Tibial artery (tissue), 4 donors: ENCODE data around the gene TSN.
"Not testable (repeated sequence)": the region's sequence is repeated elsewhere in the genome, so short reads cannot be mapped to it uniquely, and the experiment has no call there.

Experiments used
- DNase-seq, 2 donors: peaks; one replicate each; pipeline ENCODE4 v3.0.0-alpha.2; 2019
- H3K27ac ChIP-seq, 2 donors: fragments of 200-600 bp; sonication (generic) in 1 of 2; 1 replicate in 1 of 2; 2 replicates in 1 of 2; pipeline ENCODE4 v1.5.1; 2018 to 2019; ENCODE audit warnings: mild to moderate bottlenecking in 1 of 2
- H3K27me3 ChIP-seq, 2 donors: fragments of 200-600 bp; sonication (generic) in 1 of 2; one replicate each; pipeline versions ENCODE4 v1.5.1 to v1.6.0; 2016 to 2019
- H3K36me3 ChIP-seq, 3 donors: fragments of 200-600 bp; sonication (generic) in 2 of 3; one replicate each; pipeline ENCODE4 v1.5.1; 2016 to 2019; ENCODE audit warnings: mild to moderate bottlenecking in 2 of 3
- H3K4me1 ChIP-seq, 4 donors: fragments of 200-600 bp; sonication (generic) in 2 of 4; 1 replicate in 3 of 4; 2 replicates in 1 of 4; pipeline ENCODE4 v1.5.1; 2016 to 2019
- H3K4me3 ChIP-seq, 2 donors: fragments of 200-600 bp; sonication (generic) in 1 of 2; 1 replicate in 1 of 2; 2 replicates in 1 of 2; pipeline ENCODE4 v1.5.1; 2018 to 2019; ENCODE audit warnings: mild to moderate bottlenecking in 2 of 2
- H3K9me3 ChIP-seq, 3 donors: fragments of 200-600 bp; sonication (generic) in 1 of 3; one replicate each; pipeline ENCODE4 v1.5.1; 2016 to 2019
- intact Hi-C: fragments of 100-400 bp; cut with DNase I; formaldehyde crosslinking; loops from one replicate; pipeline ENCODE4 v1.15.0; 2023; ENCODE audit warnings: low total_unique reads
- TF ChIP-seq, protein P1 (sequence below), 2 experiments: fragments of 200-600 bp in 1 of 2; fragments of 450-650 bp in 1 of 2; IDR thresholded peaks; one replicate each; pipeline ENCODE4 v1.5.1; 2017 to 2019; ENCODE audit warnings: antibody characterized with exemption in 2 of 2, mild to moderate bottlenecking in 1 of 2, moderate library complexity in 1 of 2

Gene TSN

DNA sequence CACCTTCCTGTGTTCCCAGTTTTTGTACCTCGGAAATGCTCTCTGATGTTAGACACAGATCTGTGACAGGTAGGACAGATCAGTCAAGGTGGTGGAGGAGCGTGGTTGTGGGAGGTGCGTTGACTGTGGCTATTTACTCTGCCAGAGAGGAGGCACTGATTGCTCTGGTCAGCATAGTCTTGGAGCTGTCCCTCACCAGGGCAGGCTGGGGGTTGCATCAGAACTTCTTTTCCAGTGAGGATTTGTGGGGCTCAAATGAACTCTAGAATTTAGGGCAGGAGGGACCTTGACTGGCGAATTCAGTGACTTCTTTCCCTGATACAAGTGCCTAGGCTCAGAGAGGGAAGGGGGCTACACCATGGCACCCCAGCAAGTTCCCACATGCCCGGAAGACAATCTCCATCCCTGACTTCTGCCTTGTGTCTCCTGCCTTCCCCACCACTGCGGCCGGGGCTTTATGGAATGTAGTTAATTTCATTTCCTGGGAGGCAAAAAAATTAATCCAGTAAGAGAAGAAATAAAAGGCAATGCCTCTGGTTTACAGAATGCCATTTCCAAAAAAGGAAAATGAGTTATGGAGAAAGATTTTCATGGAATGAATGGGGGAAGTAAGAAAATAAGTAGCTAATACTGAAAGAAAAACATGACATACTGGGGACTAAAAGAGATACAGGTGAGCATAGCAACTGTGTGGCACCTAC lies 44.8 kb upstream of the TSN start:
- peak in 1 of 2 donors; percentile 23 for DNase-seq
- Histone ChIP-seq H3K4me1 (peaks cover 0 to 18% (median 0%) of the 10 kb centered on the region in 4 donors), H3K9me3 (no peaks in the 10 kb centered on the region), H3K27me3 (no peaks in the 10 kb centered on the region), H3K4me3 (no peak overlapping the region), H3K27ac (no peak overlapping the region), H3K36me3 (no peaks in the 10 kb centered on the region)
- TF ChIP-seq, protein P1, sequence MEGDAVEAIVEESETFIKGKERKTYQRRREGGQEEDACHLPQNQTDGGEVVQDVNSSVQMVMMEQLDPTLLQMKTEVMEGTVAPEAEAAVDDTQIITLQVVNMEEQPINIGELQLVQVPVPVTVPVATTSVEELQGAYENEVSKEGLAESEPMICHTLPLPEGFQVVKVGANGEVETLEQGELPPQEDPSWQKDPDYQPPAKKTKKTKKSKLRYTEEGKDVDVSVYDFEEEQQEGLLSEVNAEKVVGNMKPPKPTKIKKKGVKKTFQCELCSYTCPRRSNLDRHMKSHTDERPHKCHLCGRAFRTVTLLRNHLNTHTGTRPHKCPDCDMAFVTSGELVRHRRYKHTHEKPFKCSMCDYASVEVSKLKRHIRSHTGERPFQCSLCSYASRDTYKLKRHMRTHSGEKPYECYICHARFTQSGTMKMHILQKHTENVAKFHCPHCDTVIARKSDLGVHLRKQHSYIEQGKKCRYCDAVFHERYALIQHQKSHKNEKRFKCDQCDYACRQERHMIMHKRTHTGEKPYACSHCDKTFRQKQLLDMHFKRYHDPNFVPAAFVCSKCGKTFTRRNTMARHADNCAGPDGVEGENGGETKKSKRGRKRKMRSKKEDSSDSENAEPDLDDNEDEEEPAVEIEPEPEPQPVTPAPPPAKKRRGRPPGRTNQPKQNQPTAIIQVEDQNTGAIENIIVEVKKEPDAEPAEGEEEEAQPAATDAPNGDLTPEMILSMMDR (IDR thresholded peaks at IDR 0.05) = no peak
- intact Hi-C loops = no loop called here

DNA sequence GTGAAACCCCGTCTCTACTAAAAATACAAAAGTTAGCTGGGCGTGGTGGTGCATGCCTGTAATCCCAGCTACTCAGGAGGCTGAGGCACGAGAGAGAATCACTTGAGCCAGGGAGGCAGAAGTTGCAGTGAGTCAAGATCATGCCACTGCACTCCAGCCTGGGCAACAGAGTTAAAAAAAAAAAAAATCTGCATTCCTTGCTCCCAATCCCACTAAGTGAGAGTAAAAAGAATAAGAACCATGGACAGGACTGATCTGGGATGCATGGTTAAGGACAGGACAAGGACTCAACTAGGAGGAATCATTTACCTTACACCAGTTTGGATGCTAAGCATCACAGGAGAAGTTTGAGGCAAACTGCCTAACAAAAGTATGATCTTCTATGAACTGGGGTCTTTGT lies 44.0 kb upstream of the TSN start:
- H3K4me3 ChIP-seq, intact Hi-C loops, H3K9me3 ChIP-seq, DNase-seq, H3K27me3 ChIP-seq, H3K27ac ChIP-seq, H3K36me3 ChIP-seq: not testable (repeated sequence)
- peaks cover 0 to 18% (median 0%) of the 10 kb centered on the region in 4 donors for H3K4me1 ChIP-seq

DNA sequence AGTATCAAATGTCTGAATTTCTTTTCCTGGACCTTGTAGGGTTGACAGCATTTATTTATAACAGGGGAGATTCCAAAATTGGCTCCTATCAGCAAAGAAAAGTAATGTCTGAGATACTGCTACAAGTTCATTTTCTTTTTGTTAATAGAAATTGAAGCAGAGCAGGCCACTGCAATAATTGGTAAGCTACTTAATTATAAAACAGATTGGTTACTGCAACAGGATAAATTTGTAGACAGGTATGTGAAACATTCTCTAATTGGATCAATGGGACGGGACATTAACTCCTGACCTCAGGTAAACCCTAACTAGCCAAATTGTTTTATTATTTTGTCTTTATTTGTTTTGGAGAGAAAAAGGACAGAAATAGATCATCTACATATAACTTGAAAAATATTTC lies 39.3 kb upstream of the TSN start:
- TF ChIP-seq, protein P1 (IDR thresholded peaks at IDR 0.05) = no peak
- H3K27me3 ChIP-seq = no peaks in the 10 kb centered on the region
- no peak overlapping the region for H3K4me3 ChIP-seq
- peaks cover 0 to 11% (median 2%) of the 10 kb centered on the region in 4 donors for H3K4me1 ChIP-seq
- intact Hi-C loops = loop anchor here (5.0 kb wide), 2 partner anchors 184 to 309 kb away; partner anchors contain the start of gene RNU4ATAC
- no peaks in the 10 kb centered on the region for H3K9me3 ChIP-seq
- no peak for DNase-seq
- H3K27ac ChIP-seq = no peak overlapping the region
- no peaks in the 10 kb centered on the region for H3K36me3 ChIP-seq

DNA sequence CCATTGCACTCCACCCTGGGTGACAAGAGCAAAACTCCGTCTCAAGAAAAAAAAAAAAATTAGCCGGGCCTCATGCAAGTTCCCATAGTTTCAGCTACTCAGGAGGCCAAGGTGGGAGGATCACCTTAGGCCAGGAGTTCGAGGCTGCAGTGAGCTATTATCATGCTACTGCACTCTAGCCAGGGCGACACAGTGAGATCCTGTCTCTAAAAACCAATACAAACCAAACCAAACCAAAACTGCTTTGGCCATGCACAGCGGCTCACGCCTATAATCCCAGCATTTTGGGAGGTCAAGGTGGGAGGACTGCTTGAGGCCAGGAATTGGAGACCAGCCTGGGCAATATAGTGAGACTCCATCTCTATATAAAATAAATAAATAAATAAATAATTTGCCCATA lies 37.9 kb upstream of the TSN start:
- Histone ChIP-seq H3K36me3 (no peaks in the 10 kb centered on the region), H3K27ac (no peak overlapping the region), H3K27me3 (no peaks in the 10 kb centered on the region), H3K9me3 (no peaks in the 10 kb centered on the region), H3K4me1 (peaks cover 0 to 12% (median 2%) of the 10 kb centered on the region in 4 donors), H3K4me3 (no peak overlapping the region)
- peak in 1 of 2 donors; percentile 31 for DNase-seq
- TF ChIP-seq, protein P1 (IDR thresholded peaks at IDR 0.05) = no peak
- intact Hi-C loops = loop anchor here (5.0 kb wide), 2 partner anchors 185 to 310 kb away; partner anchors contain the start of gene RNU4ATAC

- Histone ChIP-seq H3K4me3 (no peak overlapping the region), H3K4me1 (peaks cover 0 to 15% (median 2%) of the 10 kb centered on the region in 4 donors), H3K36me3 (peaks cover 0 to 20% (median 4%) of the 10 kb centered on the region in 3 donors), H3K9me3 (no peaks in the 10 kb centered on the region), H3K27me3 (no peaks in the 10 kb centered on the region), H3K27ac (peak overlapping the region; percentile 16 to 57)
- intact Hi-C loops = no loop called here
- TF ChIP-seq, protein P1 (IDR thresholded peaks at IDR 0.05) = no peak
- DNase-seq = peak in 1 of 2 donors; percentile 25
Observed at GRCh38 chr2:121721926-121722325, 33.5 kb upstream of the TSN start.

DNA sequence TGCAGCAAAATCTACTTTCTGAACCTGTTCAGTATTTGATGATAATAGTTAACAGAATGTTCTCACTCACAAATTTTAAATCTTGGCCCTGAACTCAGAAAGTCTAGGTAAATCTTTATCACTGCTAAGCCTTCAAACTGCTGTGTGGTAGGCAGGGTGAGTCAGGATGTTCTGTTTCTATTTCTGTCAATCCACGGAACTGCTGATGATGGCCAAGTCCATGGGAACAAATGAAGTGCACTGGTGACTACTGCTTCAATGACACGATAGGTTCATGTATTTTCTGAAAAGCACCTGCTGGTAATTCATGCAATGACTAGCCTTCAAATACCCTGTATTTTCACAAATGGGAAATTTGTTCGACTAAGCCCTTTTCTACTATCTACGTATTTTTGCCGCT lies 33.0 kb upstream of the TSN start:
- Histone ChIP-seq H3K36me3 (peaks cover 5 to 25% (median 10%) of the 10 kb centered on the region in 3 donors), H3K27me3 (no peaks in the 10 kb centered on the region), H3K27ac (peak overlapping the region; percentile 16 to 57), H3K4me1 (peaks cover 0 to 15% (median 2%) of the 10 kb centered on the region in 4 donors), H3K9me3 (no peaks in the 10 kb centered on the region), H3K4me3 (no peak overlapping the region)
- peak in 1 of 2 donors; percentile 19 for DNase-seq
- TF ChIP-seq, protein P1 (IDR thresholded peaks at IDR 0.05) = no peak
- intact Hi-C loops = no loop called here
